NCI-H1417 (cell line): ENCODE results near the gene FXYD7.

Experiments
- DNase-seq, 3 experiments: peaks; one replicate each; lab custom pipeline; 2025; lab: John Stamatoyannopoulos, UW

FXYD7 gene

DNA sequence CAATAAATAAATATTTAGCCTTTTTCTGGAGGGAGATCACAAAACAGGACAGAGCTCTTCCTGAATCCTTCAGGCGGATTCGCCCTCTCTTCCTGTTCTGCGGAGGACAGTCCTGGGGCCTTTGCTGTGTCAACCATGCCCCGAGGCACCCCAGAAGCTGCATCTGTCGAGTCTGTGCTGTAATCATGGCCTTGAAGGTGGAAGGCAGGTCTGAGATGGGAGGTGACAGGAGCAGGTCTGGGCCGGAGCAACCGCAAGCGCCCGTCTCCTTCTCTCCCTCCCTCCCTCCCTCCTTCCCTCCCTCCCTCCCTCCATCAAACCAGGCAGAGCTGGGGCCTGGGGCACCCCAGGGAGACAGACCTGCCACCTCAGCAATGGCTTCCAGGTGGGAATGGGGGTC, 32.1 kb upstream of the FXYD7 start:
- DNase-seq = no peak

DNA sequence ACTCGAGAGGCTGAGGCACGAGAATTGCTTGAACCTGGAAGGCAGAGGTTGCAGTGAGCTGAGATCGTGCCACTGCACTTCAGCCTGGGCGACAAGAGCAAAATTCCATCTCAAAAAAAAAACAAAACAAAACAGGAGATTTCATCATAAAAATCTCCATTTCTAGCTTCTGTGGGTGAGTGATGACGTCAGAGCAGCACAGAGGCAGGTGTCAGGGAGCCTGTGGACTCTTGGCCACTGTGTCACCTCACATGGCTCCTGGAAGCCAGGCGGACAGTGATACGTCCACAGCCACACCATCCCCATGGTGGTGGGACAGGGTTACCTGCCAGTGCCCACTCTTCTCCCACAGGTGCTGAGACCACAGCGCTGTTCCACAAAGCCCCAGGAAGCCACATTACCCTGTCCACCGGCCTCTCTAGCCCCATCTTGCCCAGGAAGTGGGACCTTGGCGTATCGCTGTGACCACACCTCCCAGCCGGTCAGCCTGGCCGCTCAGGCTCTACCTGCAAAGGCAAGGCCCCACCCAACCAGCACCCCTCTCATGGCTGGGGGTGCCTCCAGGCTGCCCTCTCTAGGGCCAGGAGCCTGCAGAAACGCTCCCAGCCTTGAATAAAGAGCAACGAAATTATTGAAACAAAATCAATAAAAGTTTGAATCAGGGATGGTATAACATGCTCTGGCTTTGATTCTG, 29.9 kb upstream of the FXYD7 start:
- DNase-seq = no peak

DNA sequence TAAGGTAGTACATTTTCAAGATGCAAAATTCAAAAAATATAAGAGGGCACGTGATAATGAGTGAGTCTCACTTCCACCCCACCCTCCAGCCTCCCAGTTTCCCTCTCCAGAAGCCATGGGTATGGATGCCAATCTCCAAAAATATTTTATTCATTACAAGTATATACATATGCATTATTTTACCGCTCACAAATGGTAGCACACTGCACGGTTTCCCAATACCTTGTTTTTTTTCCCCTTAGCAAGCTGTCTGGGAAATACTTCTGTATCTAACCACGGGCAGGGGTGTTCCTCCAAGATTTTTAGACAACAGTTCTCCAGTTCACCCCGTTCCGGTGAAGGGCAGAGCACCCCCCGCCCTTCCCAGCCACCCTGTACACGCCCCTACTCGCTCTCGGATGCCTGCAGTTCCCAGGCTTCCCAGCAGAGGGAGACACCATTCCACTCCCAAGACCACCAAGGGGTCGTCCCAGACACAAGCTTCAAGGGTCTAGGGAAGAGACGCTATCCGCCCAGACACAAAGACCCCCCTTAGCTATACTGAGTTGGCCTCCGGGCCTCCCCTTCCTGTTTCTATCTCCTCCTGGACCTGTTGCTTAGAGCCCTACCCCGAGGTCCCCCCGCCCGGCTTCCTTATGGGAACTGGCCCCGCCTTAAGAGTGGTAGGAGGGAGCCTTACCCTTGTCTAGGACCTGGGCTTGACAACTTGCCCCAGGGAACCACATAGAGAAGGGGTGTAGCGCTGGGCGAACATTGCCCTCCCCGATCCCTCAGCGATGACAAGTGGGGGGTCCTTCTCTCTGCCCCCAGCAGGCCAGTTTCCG, 28.5 kb upstream of the FXYD7 start:
- DNase-seq = peak in 2 of 3 experiments; percentile 33 to 61

DNA sequence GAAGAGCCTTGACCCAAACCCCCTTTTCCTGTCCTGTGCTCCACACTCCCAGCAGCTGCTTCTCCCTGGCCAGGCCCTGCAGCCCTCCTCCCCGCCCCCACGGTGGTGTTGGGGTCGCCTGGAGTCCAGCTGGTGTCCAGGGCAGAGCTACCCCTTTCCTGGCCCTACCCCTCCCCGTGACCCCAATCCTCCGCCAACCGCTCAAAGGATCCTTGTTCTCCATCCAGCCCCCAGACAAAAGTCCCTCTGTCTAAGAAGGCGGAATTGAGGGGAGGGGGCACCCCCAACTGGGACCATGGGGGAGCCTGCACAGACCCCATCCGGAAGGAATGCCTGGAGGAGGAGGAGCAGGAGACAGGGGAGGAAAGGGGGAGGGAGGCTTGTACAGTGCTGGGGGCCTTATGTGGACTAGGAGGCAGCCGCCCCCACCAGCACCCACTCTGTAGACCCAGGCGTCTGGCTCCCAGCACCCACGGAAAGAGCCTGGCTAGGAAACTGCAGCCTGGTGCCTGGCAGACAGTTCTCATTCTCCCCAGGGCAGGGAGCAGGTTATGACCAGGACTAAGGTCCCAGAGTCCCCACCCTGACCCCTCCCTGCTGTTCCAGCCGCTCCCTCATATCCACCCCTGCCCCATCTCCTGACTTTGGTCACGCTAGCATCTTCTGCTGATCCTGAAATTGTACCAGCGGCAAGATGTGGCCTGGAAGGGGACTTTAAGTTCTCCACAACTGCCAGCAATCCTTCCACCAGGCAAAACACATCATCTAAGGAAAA, 27.7 kb upstream of the FXYD7 start, which contains the start of gene FXYD3:
TSS of gene FXYD3 (plus strand) at position 647 of the 775 bp plus-strand sequence. CDS start 3,554 bp downstream, outside the sequence.
- peak in 1 of 3 experiments; percentile 32 for DNase-seq

DNA sequence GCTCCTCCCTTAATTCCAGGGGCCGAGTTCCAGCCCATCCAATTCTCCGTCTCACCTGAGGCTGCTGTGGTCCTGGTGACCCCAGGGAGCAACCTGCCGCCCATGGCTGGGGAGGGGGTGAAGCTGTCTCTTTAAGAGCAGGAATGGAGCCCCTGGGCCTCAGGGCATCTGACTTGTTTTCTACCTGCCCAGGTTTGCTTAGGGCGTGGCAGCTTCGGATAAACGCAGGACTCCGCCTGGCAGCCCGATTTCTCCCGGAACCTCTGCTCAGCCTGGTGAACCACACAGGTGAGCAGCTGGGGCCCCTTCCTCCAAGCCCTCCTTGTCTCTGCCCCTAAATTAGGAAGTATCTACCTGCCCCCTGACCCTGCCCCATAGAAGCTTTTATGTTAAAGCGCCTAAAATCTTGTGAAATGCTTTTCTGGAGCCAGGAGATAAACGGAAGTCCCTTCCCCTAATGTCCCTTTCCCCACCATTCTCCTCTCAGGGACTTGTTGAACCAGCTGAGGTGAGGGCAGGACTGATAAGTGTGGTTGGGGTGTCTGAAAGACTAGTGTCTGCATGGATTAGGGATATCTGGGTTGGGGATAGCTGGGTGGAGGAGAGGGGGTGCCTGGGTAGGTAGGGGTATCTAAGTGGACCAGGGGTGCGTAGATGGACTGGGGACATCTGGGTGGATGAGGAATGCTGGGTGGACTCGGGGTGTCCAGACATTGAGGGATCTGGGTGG, 26.8 kb upstream of the FXYD7 start:
- DNase-seq = peak in 2 of 3 experiments; percentile 53 to 65

DNA sequence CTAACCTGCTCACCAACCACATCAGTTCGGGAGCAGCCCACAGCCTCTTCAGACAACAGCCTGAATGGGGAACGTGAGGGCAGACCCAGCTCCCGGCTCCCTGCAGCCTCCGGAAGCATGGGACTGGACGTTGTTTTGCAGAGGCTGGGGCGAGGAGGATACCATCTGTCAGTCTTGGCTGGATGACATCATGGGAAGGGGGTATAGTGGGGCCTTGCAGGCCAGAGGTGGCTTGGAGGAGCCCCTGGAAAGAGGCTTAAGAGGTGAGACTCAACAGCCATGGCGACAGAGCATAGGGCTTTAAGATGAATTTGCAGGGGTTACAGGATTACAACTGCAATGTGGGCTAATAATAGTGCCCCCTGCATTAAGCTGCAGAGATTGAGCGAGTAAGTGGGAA, 25.9 kb upstream of the FXYD7 start:
- DNase-seq = no peak

DNA sequence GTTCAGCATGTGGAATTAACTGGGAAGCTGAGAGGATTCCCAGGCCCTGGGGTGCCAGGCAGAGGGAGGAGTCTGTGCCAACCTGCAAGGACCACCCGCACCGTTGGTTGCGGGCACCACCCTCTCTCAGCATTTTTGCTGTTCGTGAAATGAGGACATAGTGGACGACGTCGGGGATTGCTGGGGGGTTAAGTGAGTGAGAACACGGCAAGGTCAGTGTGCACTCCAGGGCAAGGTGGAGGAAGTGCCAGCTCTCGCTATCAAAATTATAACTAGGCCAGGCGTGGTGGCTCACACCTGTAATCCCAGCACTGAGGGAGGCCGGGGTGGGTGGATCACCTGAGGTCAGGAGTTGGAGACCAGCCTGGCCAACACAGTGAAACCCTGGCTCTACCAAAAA, 25.3 kb upstream of the FXYD7 start:
- no peak for DNase-seq

DNA sequence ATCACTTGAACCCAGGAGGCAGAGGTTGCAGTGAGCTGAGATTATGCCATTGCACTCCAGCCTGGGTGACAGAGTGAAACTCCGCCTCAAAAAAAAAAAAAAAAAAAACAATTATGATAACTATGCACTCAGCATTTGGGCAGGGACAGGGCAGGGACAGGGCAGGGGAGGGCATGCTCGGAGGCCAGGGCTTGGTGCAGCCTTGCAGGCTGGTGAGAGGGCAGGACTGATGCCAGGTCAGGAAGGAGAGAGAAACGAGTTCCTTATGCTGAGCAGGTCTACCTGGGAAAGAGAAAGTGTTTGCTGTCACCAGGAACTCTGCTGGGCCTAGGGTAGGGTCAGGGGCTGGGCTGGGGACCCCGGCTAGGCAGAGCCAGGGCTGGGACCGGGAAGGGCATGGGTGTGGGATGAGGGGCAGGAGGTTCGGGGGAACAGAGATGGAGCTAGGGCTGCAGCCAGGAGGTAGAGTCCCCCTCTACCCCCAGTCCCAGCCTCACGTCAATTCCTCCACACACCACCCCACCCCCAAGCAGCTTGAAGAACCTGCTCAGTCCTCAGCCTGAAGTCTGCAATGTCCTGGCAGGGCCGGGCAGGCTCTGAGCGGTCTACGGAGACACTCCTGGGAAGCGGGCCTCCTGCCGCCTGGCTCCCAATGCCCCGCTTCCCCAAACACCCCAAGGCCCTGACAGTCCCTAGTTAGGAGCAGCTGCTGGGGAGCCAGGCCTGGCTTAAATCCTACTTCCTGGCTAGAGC, 24.6 kb upstream of the FXYD7 start:
- DNase-seq = no peak

DNA sequence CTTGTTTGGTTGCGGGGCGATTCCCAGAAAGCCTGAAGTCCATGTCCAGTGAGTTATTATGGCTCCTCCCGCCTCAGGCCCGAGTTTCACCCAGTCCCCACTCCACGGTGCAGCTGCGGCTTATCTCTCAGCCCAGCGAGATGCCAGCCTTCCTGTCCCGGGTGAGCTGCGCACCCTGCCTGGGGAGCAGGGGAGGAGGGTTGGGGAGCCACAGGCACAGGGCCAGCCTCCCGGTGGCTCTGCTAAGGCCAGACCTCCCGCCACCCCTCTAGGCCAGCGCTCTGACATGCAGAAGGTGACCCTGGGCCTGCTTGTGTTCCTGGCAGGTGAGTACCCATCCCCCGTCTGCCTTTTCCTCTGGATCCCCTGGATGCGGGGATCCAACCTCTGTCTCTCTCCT, 24.0 kb upstream of the FXYD7 start:
- DNase-seq = no peak

DNA sequence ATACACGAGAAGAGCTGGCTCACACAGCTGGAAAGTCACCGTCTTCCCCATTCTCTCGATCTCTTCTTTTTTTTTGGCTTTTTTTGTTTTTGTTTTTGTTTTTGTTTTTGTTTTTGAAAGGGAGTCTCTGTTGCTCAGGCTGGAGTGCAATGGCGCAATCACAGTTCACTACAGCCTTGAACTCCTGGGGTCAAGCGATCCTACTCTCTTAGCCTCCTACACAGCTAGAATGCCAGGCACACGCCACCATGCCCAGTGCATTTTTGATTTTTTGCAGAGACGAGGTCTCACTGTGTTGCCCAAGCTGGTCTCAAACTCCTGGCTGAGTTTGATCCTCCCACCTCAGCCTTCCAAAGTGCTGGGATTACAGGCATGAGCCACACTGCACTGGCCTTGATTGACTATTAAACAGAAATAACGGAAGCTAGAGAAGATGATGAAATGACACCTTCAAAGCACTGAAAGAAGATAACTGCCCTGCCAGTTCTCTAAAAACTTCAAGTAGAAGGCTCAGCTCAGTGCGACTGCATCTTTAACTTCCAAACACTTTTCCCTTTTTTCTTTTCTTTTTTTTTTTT, 23.4 kb upstream of the FXYD7 start:
- DNase-seq = no peak

DNA sequence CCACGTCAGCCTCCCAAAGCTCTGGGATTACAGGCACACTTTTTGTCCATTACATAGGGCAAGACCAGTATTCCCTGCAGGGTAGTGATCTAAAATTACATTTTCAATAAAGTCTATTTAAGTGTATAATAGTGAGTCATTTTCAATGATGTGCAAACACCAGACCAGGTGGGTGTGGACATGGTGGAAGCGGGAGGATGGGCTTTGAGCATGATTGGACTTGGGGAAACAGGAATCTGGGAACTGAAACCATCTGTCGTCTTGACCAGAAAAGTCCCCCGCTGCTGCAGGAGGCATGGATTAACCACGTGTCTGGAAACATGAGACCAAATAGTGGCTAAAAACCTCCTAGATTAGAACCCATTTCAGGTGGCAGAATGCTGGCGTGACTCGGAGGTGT, 22.6 kb upstream of the FXYD7 start:
- DNase-seq = peak in 2 of 3 experiments; percentile 44 to 80

DNA sequence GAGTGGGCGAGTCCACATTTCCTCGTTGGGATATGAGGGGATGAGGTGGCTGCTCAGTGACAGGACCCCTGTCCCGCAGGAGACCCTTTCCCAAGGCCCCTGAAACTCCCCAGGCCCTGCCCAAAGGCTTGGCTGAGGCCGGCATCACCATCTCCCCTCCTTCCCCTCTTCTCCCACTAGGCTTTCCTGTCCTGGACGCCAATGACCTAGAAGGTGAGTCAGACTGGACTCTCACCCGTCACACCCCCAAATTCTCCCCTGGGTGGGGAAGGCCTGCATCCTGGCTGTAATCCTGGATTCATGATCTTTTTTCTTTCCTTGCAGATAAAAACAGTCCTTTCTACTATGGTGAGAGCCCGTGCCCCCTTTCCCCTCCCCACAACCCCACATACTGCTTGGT, 22.2 kb upstream of the FXYD7 start:
- DNase-seq = no peak

DNA sequence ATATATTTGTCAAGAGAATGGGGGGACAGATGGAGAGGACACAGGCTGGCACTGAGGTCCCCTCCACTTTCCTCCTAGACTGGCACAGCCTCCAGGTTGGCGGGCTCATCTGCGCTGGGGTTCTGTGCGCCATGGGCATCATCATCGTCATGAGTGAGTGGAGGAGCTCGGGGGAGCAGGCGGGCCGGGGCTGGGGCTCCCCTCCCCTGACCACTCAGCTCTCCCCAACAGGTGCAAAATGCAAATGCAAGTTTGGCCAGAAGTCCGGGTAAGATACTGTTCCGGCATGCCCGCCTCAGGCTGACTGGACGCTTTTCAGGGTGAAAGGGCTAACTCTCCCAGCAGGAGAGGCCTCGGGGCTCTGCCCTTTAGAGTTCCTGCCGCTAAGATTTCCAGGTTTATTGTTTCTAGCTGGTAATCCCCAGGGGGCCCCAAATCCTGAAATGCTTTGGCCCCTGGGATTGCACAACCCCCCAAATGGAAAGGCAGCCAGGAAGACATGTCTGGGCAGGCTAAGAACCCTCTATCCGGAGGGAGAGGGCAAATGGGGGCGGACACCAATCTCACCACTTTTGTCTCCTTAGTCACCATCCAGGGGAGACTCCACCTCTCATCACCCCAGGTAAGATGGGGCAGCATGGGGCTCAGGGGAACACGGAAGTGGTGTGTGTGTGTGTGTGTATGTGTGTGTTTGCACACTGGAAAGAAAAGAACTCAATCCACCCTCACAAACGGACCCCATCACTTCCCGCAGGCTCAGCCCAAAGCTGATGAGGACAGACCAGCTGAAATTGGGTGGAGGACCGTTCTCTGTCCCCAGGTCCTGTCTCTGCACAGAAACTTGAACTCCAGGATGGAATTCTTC, 20.1 kb upstream of the FXYD7 start:
- DNase-seq = no peak

DNA sequence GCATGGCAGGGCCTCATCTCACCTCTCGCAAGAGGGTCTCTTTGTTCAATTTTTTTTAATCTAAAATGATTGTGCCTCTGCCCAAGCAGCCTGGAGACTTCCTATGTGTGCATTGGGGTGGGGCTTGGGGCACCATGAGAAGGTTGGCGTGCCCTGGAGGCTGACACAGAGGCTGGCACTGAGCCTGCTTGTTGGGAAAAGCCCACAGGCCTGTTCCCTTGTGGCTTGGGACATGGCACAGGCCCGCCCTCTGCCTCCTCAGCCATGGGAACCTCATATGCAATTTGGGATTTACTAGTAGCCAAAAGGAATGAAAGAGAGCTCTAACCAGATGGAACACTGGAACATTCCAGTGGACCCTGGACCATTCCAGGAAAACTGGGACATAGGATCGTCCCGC, 19.5 kb upstream of the FXYD7 start:
- DNase-seq = no peak

DNA sequence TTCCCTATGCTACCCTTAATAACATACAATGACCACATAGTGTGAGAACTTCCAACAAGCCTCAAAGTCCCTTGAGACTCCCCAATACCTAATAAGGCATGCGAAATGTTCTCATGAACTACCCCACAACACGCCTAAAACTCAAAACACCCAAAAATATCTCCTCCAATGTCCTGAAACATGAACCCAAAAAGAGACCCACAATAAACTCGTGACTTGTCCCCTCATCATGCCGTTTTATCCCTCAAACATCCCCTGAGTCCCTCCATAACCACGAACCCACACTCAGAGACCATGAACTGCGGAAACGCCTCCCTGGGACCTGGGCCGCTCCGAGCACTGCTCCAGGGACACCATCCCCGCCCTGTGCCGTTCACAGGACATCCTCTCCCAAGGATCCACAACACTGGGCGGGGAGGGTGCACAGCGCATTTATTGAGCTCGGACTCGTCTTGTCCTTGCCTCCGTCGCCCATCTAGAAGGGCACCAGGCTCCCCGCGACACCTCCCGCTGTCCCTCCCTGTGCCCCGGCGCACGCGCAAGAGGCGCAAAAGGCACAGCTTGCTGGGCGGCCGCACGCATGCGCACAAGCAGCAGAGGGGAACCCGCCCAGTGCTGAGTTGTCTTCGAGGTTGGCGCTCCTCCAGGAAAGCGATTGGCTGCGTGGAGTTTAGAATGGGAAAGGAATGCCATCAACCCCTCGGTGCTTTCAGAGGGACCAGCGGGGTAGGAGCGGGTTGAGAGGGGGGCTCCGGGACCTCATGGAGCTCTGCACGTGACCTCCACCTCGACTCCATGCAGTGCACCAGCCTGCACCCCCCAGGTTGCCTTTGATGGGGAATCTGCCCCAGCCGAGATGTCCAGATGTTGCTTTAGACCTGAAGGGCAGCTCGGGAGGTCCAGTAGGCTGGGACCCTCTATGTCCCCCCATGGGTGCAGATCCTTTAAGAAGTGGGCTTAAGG, 18.7 kb upstream of the FXYD7 start:
- peak in 1 of 3 experiments; percentile 20 for DNase-seq

DNA sequence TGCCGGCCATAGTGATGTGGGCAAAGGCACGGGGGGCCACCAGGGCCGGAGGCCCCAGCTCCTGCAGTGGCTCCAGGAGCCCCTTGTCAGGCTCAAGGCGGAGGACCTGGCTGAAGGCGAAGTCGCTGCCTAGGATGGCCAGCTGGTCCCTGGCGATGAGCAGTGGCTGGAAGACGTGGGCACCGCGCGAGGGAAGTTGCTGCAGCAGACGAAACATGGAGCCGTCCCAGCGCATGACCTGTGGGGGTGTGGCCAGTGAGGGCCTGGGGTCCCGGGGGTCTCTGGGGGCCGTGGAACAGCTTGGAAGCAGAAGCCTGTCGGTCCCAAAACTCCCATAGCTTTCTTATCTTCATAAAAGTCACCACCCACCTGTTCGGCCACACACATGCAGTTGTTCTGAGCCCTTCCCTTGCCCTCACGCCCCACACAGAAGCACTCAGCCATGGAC, 17.8 kb upstream of the FXYD7 start:
- no peak for DNase-seq

DNA sequence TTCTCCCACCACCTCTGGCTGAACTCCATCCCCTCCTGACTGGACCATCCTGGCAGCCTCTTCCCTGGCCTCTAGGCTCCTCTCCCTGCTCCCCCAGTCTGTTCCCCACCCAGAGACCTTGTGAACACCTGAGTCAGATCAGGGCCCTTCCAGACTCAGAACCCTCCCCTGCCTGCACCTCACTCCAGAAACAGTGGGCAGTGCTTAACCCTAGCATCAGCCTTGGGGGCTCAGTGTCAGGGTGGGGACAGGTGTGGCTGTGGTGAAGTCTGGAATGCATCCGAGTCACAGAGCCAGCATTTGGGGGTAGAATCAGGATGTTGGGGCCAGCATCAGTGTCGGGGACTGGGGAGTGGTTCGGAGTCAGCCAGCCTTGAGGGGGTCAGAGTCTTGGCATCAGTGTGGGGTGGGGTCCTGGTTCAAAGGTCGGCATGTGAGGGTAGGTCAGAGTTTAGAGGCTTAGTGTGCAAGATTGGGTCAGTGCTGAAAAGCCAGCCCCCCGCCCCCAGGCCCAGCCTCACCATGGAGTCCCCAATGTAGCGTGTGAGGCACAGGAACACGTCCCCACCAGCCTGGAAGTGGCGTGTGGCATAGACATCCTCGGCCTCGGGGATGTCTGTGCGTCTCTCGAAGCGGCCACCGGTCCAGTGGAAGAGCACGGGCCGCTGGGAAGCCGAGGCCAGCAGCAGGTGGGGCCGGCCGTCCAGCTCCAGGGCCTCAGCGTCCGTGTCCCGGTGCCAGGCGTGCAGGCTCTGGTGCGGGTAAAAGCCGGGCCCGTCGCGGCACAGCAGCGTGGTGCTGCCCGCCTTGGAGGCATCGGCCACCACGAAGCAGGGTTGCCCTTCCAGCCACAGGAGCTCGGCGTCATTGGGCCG, 17.1 kb upstream of the FXYD7 start:
- DNase-seq = no peak

DNA sequence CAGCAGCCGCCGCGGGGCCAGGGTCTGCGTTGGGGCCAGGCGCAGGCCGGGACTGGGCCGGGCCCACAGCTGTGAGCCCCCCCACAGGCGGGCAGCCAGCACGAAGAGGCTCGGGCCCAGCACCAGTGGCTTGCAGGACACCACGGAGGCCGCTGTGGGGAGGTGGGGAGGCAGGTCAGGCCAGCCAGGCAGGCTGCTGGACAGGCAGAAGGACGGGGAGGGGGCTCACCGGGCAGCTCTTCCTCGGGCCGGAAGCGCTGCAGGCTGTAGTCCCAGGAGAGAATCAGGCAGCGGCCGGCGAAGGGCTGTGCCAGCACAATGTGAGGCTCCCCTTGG, 16.5 kb upstream of the FXYD7 start:
- no peak for DNase-seq
